ENCODE results near the gene GREB1L.
A peak's percentile ranks its signal among the peaks of the same experiment; 100 is the strongest.
"Not testable (repeated sequence)": the region's sequence is repeated elsewhere in the genome, so short reads cannot be mapped to it uniquely, and the experiment has no call there.

Gene GREB1L

DNA sequence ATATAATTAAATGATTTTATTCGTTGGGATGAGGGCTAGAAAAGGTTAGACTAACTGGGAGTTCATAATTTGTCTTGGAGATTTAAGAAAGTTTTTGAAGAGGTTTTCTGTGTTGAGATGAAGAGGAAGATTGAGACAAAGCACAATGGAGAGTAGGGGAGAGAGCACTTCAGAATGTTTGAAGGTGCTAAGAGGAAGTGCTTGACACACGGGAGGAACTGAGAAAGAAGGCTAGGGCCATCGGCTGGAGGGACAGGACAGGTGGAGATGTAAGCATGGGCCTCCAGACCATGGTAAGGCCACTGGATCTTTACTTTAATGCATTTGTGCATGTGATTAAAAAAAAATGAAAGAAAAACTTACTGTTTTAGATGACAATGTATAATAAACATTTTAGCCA is 31.5 kb downstream of the GREB1L start:
- no peak overlapping the region for H3K4me3 ChIP-seq (ENCODE audit: low read length)
- no peak overlapping the region for H3K27ac ChIP-seq (ENCODE audit: low read length)
- no peaks in the 10 kb centered on the region for H4K20me1 ChIP-seq (ENCODE audit: insufficient read depth, low read length)
- peaks cover 22% of the 10 kb centered on the region for H3K4me1 ChIP-seq (ENCODE audit: low read length)
- no peaks in the 10 kb centered on the region for H3K27me3 ChIP-seq (ENCODE audit: low read depth, low read length)
- H3K79me2 ChIP-seq (ENCODE audit: low read length) = no peaks in the 10 kb centered on the region
- no peak overlapping the region for H3K9ac ChIP-seq (ENCODE audit: low read length)
- H3K36me3 ChIP-seq (replicated peaks; ENCODE audit: low read depth, low read length) = no peaks in the 10 kb centered on the region
- TF ChIP-seq, protein P1, sequence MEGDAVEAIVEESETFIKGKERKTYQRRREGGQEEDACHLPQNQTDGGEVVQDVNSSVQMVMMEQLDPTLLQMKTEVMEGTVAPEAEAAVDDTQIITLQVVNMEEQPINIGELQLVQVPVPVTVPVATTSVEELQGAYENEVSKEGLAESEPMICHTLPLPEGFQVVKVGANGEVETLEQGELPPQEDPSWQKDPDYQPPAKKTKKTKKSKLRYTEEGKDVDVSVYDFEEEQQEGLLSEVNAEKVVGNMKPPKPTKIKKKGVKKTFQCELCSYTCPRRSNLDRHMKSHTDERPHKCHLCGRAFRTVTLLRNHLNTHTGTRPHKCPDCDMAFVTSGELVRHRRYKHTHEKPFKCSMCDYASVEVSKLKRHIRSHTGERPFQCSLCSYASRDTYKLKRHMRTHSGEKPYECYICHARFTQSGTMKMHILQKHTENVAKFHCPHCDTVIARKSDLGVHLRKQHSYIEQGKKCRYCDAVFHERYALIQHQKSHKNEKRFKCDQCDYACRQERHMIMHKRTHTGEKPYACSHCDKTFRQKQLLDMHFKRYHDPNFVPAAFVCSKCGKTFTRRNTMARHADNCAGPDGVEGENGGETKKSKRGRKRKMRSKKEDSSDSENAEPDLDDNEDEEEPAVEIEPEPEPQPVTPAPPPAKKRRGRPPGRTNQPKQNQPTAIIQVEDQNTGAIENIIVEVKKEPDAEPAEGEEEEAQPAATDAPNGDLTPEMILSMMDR (IDR thresholded peaks at IDR 0.05; ENCODE audit: low read depth, low read length) = no peak
- no peaks in the 10 kb centered on the region for H3K9me3 ChIP-seq (ENCODE audit: insufficient read depth, low read length)
- H2AFZ ChIP-seq (ENCODE audit: low read depth, low read length) = no peak overlapping the region
- H3K4me2 ChIP-seq (ENCODE audit: low read length) = no peak overlapping the region

DNA sequence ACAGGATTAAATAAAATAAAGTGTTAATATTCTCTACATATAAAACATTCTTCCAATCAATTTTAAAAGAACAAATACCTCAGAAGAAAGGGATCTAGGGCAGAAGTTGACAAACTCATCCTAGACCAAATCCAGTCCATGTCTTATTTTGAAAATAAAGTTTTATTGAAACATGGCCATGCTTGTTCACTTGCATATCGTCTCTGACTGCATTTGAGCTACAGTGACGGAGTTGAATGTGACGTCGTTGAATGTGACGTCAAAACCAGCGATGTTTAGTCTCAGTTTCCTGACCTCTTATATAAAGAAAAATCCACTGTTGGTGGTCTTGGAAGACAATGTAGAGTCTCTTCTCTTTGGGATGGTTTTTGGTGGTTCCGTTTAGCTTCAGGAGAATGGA is 33.6 kb downstream of the GREB1L start:
- Histone ChIP-seq H3K4me1 (ENCODE audit: low read length) (peaks cover 22% of the 10 kb centered on the region), H3K4me2 (ENCODE audit: low read length) (no peak overlapping the region), H3K9me3 (ENCODE audit: insufficient read depth, low read length) (no peaks in the 10 kb centered on the region), H2AFZ (ENCODE audit: low read depth, low read length) (no peak overlapping the region), H4K20me1 (ENCODE audit: insufficient read depth, low read length) (no peaks in the 10 kb centered on the region), H3K36me3 (replicated peaks; ENCODE audit: low read depth, low read length) (no peaks in the 10 kb centered on the region), H3K4me3 (ENCODE audit: low read length) (no peak overlapping the region), H3K27ac (ENCODE audit: low read length) (no peak overlapping the region), H3K9ac (ENCODE audit: low read length) (no peak overlapping the region), H3K27me3 (ENCODE audit: low read depth, low read length) (no peaks in the 10 kb centered on the region), H3K79me2 (ENCODE audit: low read length) (no peaks in the 10 kb centered on the region)
- no peak for TF ChIP-seq EZH2phosphoT487 (IDR thresholded peaks at IDR 0.05; ENCODE audit: low read depth)
- TF ChIP-seq, protein P1 (IDR thresholded peaks at IDR 0.05; ENCODE audit: low read depth, low read length) = no peak

DNA sequence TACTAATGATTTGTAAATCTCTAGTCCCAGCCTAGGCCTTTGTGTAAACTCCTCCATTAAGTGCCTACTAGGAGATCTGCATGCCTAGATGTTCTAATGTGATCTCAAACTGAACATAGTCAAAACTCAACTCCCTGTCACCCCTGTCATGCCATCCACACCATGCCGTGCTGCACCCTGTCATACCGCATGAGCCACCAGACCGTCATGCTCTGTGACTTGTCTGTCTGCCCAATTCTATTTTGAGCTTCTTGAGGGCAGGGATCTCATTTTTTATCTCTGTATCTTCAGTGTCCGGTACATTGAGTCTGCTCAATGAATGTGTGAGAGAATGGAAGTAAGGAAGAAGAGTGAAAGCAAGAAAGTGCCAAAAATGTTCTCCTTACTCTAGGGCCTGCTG is 35.5 kb downstream of the GREB1L start:
- no peaks in the 10 kb centered on the region for H4K20me1 ChIP-seq (ENCODE audit: insufficient read depth, low read length)
- no peak overlapping the region for H3K4me3 ChIP-seq (ENCODE audit: low read length)
- no peaks in the 10 kb centered on the region for H3K79me2 ChIP-seq (ENCODE audit: low read length)
- peaks cover 16% of the 10 kb centered on the region for H3K4me1 ChIP-seq (ENCODE audit: low read length)
- H3K4me2 ChIP-seq (ENCODE audit: low read length) = 0 out of 2 replicates have a peak overlapping the region, but pooled peaks have one; percentile 17
- no peak overlapping the region for H3K9ac ChIP-seq (ENCODE audit: low read length)
- no peaks in the 10 kb centered on the region for H3K36me3 ChIP-seq (replicated peaks; ENCODE audit: low read depth, low read length)
- H3K9me3 ChIP-seq (ENCODE audit: insufficient read depth, low read length) = no peaks in the 10 kb centered on the region
- TF ChIP-seq, protein P1 (IDR thresholded peaks at IDR 0.05; ENCODE audit: low read depth, low read length) = no peak
- TF ChIP-seq EZH2phosphoT487 (IDR thresholded peaks at IDR 0.05; ENCODE audit: low read depth) = no peak
- H3K27me3 ChIP-seq (ENCODE audit: low read depth, low read length) = no peaks in the 10 kb centered on the region
- peak overlapping the region; percentile 46; the same call in 1 of the 2 replicates for H2AFZ ChIP-seq (ENCODE audit: low read depth, low read length)
- no peak overlapping the region for H3K27ac ChIP-seq (ENCODE audit: low read length)

DNA sequence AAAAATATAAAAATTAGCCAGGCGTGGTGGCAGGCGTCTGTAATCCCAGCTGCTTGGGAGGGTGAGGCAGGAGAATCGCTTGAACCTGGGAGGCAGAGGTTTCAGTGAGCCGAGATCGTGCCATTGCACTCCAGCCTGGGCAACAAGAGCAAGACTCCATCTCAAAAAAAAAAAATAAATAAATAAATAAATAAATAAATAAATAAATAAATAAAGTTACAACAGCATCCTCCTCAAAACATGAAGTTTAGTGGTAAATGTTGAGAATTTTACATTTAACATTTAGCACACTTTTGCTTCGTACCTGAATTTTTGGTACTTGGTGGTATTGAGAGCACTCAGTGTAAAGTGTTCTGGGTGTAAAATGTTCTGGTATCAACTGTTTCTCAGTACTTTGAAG is 36.2 kb downstream of the GREB1L start:
- H3K4me2 ChIP-seq (ENCODE audit: low read length); H3K9ac ChIP-seq (ENCODE audit: low read length); H3K4me3 ChIP-seq (ENCODE audit: low read length); H3K27me3 ChIP-seq (ENCODE audit: low read depth, low read length); H3K9me3 ChIP-seq (ENCODE audit: insufficient read depth, low read length); H3K79me2 ChIP-seq (ENCODE audit: low read length); H3K27ac ChIP-seq (ENCODE audit: low read length); H2AFZ ChIP-seq (ENCODE audit: low read depth, low read length); H4K20me1 ChIP-seq (ENCODE audit: insufficient read depth, low read length); H3K36me3 ChIP-seq (replicated peaks; ENCODE audit: low read depth, low read length): not testable (repeated sequence)
- peaks cover 16% of the 10 kb centered on the region for H3K4me1 ChIP-seq (ENCODE audit: low read length)

DNA sequence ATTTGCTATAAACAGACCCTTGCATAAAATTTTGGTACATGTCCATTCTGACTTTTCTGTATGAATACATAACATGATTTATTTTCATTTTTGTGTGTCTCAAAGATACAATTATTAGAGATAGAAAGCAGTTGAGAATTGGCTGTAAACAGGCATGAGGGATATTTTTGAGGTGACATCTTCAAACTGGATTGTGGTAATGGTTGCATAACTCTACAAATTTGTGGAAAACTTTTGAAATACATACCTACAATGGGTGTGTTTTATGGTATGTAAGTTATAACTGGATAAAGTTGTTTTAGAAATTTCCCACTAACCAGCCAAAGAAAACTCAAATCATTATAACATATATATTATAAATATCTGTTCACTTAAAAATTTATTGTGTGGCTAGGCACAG is 39.6 kb downstream of the GREB1L start:
- Histone ChIP-seq H3K4me2 (ENCODE audit: low read length) (no peak overlapping the region), H3K36me3 (replicated peaks; ENCODE audit: low read depth, low read length) (no peaks in the 10 kb centered on the region), H3K4me3 (ENCODE audit: low read length) (no peak overlapping the region), H4K20me1 (ENCODE audit: insufficient read depth, low read length) (no peaks in the 10 kb centered on the region), H3K4me1 (ENCODE audit: low read length) (peaks cover 9% of the 10 kb centered on the region), H3K27me3 (ENCODE audit: low read depth, low read length) (0 out of 2 replicates have a peak, but pooled peaks cover 5% of the 10 kb centered on the region), H2AFZ (ENCODE audit: low read depth, low read length) (no peak overlapping the region), H3K27ac (ENCODE audit: low read length) (no peak overlapping the region), H3K9ac (ENCODE audit: low read length) (no peak overlapping the region), H3K79me2 (ENCODE audit: low read length) (no peaks in the 10 kb centered on the region), H3K9me3 (ENCODE audit: insufficient read depth, low read length) (no peaks in the 10 kb centered on the region)
- TF ChIP-seq EZH2phosphoT487 (IDR thresholded peaks at IDR 0.05; ENCODE audit: low read depth) = no peak
- TF ChIP-seq, protein P1 (IDR thresholded peaks at IDR 0.05; ENCODE audit: low read depth, low read length) = no peak

Measured in OCI-LY3 (cell line).